ENCODE results near the gene GPHN.
"Not testable (repeated sequence)": the region's sequence is repeated elsewhere in the genome, so short reads cannot be mapped to it uniquely, and the experiment has no call there.

The GPHN gene

GRCh38 chr14:66503532-66503931 lies 4.4 kb upstream of the GPHN start:
- DNase-seq: no peak

GRCh38 chr14:66507181-66507721 lies 696 bp upstream of the GPHN start:
- no peak for DNase-seq

DNA sequence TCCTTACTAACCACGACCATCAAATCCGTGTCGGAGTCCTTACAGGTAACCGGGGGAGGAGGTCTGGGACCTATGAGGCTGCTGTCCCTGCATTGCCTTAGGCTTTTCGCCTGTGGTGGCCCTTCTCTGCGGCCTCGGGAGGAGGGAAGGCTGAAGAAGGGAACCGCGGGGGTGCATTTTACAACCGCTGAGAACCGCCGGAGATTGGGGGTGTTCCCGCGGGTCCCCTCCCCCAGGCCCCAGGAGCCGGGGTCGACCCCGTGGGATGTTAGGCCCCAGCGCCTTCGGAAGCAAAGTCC lies 549 bp downstream of the GPHN start:
- no peak for DNase-seq

DNA sequence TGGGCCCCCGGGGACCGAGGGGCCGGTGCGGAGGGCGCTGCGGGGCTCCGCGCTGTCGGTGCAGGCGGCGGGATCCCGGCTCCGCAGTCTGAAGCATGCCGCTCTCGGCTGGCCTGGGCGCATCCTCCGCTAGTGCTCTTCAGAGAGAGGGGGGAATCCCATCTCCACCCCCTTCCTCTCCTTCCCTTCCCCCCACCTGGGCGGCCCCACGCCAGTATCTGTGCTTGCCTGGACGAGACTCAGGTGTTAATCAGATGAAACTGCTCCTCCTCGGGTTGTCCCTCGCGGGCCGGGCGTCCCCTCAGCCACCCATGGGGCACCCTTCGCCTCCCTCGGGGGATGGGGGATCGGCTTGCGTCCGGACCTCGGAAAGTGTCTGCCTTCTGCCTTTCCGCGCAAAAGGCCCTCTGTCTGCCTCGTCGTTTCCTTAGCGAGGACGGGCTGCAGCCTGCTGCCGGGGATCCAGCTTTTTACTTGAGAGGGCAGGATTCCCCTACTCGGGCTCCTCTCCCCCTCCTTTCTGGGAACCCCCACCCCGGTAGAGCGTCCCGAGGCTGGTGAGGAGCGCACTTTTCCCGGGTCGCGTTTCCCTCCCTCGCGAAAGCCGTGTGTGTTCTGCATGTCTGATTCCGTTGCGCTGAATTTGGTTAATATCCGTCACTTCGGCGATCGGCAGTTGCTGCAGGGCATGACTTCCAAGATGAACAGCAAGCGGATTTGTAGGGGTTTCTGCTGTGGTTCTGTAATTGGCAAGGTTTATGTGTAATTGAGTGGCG lies 1.1 kb downstream of the GPHN start:
- no peak for DNase-seq

DNA sequence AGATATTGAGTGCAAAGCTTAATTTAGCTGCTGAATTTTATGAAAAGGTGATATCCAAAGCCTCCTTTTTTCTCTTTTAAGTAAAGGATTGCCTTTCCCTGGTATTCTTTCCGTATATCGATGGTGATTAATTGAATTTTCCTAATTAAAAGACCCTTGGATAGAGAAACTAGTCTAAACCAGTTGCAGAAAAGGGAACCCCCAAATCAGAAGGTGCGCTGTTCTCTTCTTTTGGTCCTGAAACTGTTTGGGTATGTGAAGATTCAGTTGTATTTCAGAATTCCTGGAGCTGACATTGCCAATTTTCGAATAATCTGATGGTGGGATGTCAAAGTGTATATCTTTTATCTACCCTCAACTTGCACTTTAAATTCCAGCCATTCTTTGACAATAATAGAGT lies 1.9 kb downstream of the GPHN start:
- no peak for DNase-seq

DNA sequence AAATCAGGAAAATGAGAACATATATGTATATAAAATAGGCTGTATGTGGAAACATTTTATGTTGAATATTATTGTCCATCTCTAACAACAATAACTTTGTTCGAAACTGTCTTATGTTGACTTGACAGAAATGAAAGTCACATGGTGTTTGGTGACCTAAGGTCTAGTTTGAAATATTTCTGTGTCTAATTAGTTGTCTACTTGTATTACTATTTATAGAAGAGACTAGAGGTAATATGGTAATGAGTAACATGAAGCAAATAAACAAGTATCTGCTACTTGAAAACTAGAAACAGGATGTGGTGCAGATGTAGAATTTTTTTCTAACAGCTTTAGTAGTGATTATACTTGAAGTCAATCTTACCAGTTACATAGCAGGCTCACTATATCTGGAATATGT lies 3.9 kb downstream of the GPHN start:
- DNase-seq: no peak

GRCh38 chr14:66514213-66514612 lies 6.3 kb downstream of the GPHN start:
- no peak for DNase-seq

DNA sequence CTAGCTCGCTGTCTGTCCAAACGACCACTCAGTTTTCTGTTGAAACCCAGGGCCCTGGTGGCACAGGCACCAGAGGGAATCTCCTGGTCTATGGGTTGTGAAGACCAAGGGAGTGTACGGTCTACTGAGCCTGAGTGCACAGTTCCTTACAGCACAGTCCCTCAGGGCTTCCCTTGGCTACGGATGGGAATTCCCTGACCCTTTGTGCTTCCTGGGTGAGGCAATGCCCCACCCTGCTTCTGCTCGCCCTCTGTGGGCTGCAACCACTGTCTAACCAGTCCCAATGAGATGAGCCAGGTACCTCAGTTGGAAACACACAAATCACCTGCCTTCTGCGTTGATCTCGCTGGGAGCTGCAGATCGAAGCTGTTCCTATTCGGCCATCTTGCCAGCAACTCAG lies 22.6 kb downstream of the GPHN start:
- no peak for DNase-seq

DNA sequence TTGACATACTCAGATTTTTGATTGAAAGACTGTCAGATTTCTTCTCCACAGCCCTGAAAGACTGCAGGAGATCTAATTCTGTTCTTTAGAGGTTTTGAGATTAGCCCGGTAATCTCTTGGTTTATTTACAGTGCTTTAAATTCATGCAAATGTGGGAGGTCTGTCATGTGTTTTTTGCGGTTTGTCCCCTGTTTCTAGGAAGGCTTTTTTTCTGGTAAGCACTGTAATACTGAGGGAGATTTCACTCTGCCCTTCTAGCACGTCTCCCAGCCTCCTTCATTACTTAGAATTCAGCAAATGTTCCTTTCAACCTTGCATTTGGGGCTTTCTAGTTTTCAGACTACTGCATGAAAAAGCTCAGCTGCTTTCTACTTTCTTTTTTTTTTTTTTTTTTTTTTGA lies 31.1 kb downstream of the GPHN start:
- no peak for DNase-seq

GRCh38 chr14:66540038-66540437 lies 32.1 kb downstream of the GPHN start:
- no peak for DNase-seq

DNA sequence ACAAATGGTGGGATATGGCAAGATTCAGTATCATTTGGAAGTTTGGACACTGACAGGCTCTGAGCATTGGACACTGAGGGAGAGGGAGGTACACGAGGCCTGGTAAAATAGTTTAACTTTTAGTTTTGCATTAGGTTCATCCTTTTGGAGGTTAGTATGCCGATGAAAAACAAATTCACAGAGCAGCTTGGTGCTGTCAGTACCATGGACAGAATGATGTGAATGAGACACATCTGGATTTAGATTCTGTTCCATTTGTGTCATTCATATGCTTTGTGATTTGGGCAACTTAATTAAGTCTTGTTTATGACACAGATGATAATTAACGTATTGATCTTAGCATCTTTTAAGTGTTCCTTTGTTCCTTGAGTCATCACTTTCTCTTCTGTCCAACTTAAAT lies 33.7 kb downstream of the GPHN start:
- no peak for DNase-seq

- no peak for DNase-seq
Measured at GRCh38 chr14:66543996-66544395, 36.0 kb downstream of the GPHN start.

DNA sequence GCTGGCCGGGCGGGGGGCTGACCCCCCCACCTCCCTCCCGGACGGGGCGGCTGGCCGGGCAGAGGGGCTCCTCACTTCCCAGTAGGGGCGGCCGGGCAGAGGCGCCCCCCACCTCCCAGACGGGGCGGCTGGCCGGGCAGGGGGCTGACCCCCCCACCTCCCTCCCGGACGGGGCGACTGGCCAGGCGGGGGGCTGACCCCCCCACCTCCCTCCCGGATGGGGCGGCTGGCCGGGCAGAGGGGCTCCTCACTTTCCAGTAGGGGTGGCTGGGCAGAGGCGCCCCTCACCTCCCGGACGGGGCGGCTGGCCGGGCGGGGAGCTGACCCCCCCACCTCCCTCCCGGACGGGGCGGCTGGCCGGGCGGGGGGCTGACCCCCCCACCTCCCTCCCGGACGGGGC lies 37.2 kb downstream of the GPHN start:
- DNase-seq: not testable (repeated sequence)

DNA sequence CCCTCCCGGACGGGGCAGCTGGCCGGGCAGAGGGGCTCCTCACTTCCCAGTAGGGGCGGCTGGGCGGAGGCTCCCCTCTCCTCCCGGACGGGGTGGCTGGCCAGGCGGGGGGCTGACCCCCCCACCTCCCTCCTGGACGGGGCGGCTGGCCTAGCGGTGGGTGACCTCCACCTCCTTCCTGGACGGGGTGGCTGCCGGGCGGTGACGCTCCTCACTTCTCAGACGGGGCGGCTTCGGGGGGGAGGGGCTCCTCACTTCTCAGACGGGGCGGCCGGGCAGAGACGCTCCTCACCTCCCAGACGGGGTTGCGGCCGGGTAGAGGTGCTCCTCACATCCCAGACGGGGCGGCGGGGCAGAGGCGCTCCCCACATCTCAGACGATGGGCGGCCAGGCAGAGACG lies 37.8 kb downstream of the GPHN start:
- not testable (repeated sequence) for DNase-seq

DNA sequence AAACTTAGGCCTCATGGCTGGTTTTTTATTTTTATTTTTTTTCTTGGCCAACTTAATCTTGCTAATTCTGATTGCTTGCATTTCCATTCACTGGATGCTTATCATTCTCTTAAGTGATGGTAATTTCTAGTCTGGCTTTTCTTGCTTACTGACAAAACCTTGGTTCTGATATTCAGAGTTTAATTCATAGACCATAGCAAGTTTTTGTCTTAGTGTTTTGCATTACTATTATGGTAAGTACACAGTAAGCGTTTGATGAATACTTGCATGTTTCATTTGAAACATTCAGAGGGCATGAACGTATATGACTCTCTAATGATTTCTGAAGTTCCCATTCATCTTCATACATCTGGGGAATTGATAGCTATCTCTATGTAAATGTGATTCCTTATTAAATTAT lies 55.8 kb downstream of the GPHN start:
- no peak for DNase-seq

- DNase-seq: no peak
Measured at GRCh38 chr14:66568220-66568619, 60.3 kb downstream of the GPHN start.

DNA sequence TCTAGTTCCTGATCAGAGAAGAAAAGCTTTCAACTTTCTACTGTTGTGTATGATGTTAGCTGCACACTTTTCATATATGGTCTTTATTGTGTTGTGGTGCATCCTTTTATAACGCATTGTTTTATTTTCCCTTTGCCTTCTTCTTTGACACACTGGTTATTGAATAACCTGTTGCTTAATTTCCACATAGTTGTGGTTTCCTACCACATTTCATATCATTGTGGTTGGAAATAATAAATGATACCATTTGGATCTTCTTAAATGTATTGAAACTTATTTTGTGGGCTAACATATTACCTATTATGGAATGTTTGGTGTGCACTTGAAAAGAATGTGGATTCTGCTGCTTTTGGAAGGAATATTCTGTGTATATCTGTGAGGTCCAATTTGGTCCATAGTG lies 64.9 kb downstream of the GPHN start:
- DNase-seq: no peak

- no peak for DNase-seq
Measured at GRCh38 chr14:66575014-66575413, 67.1 kb downstream of the GPHN start.

GRCh38 chr14:66575939-66576338 lies 68.0 kb downstream of the GPHN start:
- DNase-seq: no peak

DNA sequence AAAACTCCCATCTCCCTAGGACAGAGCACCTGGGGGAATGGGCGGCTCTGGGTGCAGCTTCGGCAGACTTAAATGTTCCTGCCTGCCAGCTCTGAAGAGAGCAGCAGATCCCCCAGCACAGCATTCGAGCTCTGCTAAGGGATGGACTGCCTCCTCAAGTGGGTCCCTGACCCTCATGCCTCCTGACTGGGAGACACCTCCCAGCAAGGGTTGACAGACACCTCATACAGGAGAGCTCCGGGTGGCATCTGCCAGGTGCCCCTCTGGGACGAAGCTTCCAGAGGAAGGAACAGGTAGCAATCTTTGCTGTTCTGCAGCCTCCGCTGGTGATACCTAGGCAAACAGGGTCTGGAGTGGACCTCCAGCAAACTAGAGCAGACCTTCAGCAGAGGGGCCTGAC lies 79.8 kb downstream of the GPHN start:
- not testable (repeated sequence) for DNase-seq

DNA sequence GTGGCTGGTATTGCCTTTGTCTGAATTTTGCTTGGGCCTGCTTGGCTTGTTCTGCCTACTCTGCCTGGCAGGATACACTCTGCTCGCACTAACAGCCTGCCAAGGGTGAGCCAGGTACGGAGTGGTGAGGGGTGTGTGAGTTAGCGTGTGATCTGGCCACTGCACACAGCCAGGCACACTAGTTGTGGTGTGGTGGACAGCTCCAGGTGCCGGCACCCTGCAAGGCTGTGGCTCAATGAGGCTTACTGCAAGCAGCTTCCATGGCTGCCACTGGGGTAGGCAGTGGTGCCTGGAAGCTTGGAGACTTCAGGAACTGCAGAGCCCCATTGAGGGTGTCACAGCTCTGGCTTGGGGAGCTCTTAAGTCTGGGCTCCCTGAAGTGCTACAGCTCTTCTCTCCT lies 87.4 kb downstream of the GPHN start:
- no peak for DNase-seq

DNA sequence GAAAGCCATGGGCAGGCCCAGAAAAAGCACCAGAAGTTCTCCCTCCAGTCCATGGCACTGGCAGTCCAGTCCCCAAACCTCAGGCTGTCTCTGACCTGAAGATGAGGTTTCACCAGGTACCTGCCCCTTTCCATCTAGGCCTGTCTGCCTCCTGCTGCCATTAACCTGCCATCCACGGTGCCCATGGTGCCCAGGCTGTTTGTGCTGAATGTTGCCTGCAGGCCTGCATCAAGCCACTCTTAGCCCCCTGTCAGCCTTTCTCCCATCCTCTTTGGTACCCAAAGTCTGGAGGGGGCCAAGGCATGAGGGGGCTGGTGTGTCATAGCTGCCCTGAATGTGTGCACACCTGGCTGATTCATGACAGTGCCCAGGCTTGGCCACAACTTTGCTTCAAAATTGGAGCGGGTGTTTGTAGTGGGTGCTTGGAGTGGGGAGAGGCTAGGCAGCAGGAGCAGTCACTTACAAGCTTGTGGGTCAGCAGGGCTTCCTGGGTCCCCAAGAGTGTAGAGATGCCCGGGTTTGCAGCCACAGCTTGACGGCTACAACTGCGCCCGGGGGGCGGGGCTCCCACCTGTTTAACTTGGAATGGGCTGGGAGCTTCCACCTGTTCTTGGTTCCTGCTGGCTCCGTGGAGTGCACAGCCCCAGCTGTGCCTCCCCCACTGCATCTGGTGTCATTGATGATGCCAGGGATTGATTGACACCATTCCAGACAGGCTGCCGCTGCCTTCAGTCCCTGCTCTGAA lies 88.5 kb downstream of the GPHN start:
- no peak for DNase-seq

GRCh38 chr14:66600416-66600815 lies 92.5 kb downstream of the GPHN start:
- no peak for DNase-seq

DNA sequence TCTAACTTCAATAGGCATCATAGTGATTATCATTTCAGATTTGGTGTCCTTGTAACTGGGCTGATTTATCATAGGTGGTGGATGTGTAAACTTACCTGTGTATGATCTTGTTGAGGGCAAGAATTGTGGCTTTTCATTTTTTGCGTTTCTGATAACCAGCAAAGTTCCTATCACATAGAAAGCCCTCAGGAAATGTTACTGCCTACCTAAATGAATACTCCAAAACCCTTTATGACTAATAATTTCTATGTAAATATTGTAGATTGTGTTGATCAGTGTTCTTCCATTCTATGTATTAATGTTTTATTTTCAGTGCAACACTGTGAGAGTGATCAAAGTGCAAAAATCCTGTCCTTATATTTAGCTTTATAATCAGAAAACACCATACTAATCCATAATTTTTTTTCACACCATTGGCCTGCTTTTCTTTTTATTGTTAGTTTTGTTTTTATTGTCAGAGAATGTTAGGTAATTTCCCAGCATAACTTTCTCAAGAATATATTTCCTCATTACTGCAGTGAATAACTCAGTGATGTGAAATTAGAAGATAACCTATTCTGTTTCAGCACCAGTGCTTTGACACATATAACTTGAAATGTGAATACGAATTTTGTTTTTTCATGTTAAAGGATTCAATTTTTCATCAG lies 94.1 kb downstream of the GPHN start:
- no peak for DNase-seq
